ENCODE measurements around the gene ARL4A. TPM values are rescaled to one million over a fixed set of nuclear protein-coding genes. Genes with fewer than 3 reads are reported as not detected.

ARL4A gene
- total and polyA plus RNA-seq, 2 donors (not counting 3 experiments of a cell fraction or from before 2014, with no cell fraction given): 34.1 to 43.2 TPM

DNA sequence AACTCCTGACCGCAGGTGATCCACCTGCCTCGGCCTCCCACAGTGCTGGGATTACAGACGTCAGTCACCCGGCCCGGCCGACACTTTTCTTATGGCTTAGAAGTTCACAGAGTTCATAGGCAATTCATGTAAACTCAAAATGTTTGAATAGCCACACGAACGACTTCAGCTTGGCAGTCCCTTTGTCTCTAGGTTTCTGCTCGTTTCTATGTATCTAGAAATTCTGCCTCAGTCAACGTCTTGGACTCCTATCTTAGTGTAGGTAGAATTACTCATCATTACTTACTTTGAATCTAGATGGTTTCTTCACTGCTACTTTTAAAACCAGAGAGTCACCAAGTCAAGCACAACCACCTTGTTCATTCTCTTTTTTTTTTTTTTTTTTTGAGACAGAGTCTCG lies 23.7 kb downstream of the ARL4A start:
- intact Hi-C loops (cut with micrococcal nuclease): no loop called here
- Histone ChIP-seq H3K9me1 (replicated peaks; ENCODE audit: control insufficient read depth, extremely low read depth, insufficient read depth, low read length) (no peaks in the 10 kb centered on the region), H2AFZ (ENCODE audit: low read depth, low read length) (no peak overlapping the region), H3K4me3 (replicated peaks in 1 of 3; ENCODE audit: insufficient read depth in 1 of 3, low read depth in 1 of 3, low read length in 3 of 3) (no peak overlapping the region), H3K4me1 (ENCODE audit: control insufficient read depth, extremely low read depth, insufficient read depth, low read length) (peaks cover 10% of the 10 kb centered on the region), H3K27me3 (ENCODE audit: control insufficient read depth in 2 of 2, insufficient read depth in 2 of 2, low read length in 2 of 2) (no peaks in the 10 kb centered on the region), H3K79me2 (ENCODE audit: control insufficient read depth, insufficient read depth, low read length) (no peaks in the 10 kb centered on the region), H3K4me2 (ENCODE audit: insufficient read depth, low read length) (no peak overlapping the region), H3K9me3 (replicated peaks; ENCODE audit: control insufficient read depth, insufficient read depth, low read length) (no peaks in the 10 kb centered on the region), H3K36me3 (ENCODE audit: control insufficient read depth in 2 of 2, extremely low read depth in 1 of 2, insufficient read depth in 2 of 2, low read length in 2 of 2) (no peaks in the 10 kb centered on the region), H4K20me1 (replicated peaks; ENCODE audit: control insufficient read depth, extremely low read depth, insufficient read depth, low read length) (no peaks in the 10 kb centered on the region), H3K9ac (replicated peaks; ENCODE audit: extremely low read depth, insufficient read depth, low read length) (no peak overlapping the region), H3K27ac (ENCODE audit: insufficient read depth, low read depth, low read length) (no peak overlapping the region)
- ChIA-PET CTCF (interaction anchor here (1.3 kb wide), 1 partner anchor 15 kb away, joined by 3 read pairs; no protein-coding TSS in a partner anchor), POLR2A (no interaction called here)
- TF ChIP-seq, protein P1, sequence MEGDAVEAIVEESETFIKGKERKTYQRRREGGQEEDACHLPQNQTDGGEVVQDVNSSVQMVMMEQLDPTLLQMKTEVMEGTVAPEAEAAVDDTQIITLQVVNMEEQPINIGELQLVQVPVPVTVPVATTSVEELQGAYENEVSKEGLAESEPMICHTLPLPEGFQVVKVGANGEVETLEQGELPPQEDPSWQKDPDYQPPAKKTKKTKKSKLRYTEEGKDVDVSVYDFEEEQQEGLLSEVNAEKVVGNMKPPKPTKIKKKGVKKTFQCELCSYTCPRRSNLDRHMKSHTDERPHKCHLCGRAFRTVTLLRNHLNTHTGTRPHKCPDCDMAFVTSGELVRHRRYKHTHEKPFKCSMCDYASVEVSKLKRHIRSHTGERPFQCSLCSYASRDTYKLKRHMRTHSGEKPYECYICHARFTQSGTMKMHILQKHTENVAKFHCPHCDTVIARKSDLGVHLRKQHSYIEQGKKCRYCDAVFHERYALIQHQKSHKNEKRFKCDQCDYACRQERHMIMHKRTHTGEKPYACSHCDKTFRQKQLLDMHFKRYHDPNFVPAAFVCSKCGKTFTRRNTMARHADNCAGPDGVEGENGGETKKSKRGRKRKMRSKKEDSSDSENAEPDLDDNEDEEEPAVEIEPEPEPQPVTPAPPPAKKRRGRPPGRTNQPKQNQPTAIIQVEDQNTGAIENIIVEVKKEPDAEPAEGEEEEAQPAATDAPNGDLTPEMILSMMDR (IDR thresholded peaks at IDR 0.05; ENCODE audit: extremely low read depth in 1 of 2, insufficient read depth in 1 of 2, low read depth in 1 of 2, low read length in 2 of 2): no peak
- no peak for TF ChIP-seq JUN (IDR thresholded peaks at IDR 0.05; ENCODE audit: borderline replicate concordance, insufficient read depth, insufficient read length, low read depth)
- TF ChIP-seq, protein P2, sequence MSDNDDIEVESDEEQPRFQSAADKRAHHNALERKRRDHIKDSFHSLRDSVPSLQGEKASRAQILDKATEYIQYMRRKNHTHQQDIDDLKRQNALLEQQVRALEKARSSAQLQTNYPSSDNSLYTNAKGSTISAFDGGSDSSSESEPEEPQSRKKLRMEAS (IDR thresholded peaks at IDR 0.05; ENCODE audit: insufficient read depth, insufficient read length): no peak
- no peak for TF ChIP-seq POLR2AphosphoS5 (IDR thresholded peaks at IDR 0.05; ENCODE audit: insufficient read depth, low read depth, low read length)
- no peak for TF ChIP-seq MYC (IDR thresholded peaks at IDR 0.05; ENCODE audit: low read depth, low read length)
- TF ChIP-seq POLR2A (IDR thresholded peaks at IDR 0.05; ENCODE audit: low read depth, low read length): no peak
- no peak for TF ChIP-seq EZH2 (IDR thresholded peaks at IDR 0.05; ENCODE audit: borderline replicate concordance, low read depth, low read length, severe bottlenecking)
- TF ChIP-seq FOS (IDR thresholded peaks at IDR 0.05; ENCODE audit: borderline replicate concordance, insufficient read depth, low read length): no peak
- TF ChIP-seq GATA2 (IDR thresholded peaks at IDR 0.05; ENCODE audit: insufficient read depth, insufficient read length, low read depth, low read length): no peak
- dilution Hi-C loops (cut with MboI; ENCODE audit: extremely low pct_ligation_motif_present, low sequenced_read_pairs): no loop called here
- DNase-seq (ENCODE audit: low read depth, low spot score): no peak
- FAIRE-seq: no peak
- BruUV-seq (replicated peaks): no TSS peak
